H1 (cell line): Measurements from ENCODE around the gene CENPP. TPM values are rescaled to one million over a fixed set of nuclear protein-coding genes. Genes with fewer than 3 reads are reported as not detected.

ENCODE experiments used
- CTCF ChIA-PET: fragments of 300-600 bp; sonication (Branson Sonifier 250); formaldehyde crosslinking; loops from one replicate; lab custom pipeline; 2021; ENCODE audit not compliant: partially characterized antibody; lab: Charles Lee
- POLR2A ChIA-PET: fragments of 300-600 bp; sonication (Branson Sonifier 250); formaldehyde crosslinking; loops from one replicate; lab custom pipeline; 2021; ENCODE audit warnings: inconsistent platforms; ENCODE audit not compliant: partially characterized antibody; lab: Charles Lee
- DNase-seq, 2 experiments: peaks; one replicate each; pipeline versions ENCODE4 v3.0.0 to v3.0.0-alpha.2; 2010 to 2022; ENCODE audit warnings: low spot score in 2 of 2, low read depth in 1 of 2, mixed read lengths in 1 of 2
- FAIRE-seq: peaks from 2 replicates; lab custom pipeline; 2011; peaks lifted over from hg19 to GRCh38; lab: Jason Lieb, UNC
- H2AFZ ChIP-seq: 2 replicates; pipeline ENCODE4 v1.8.1; 2012; ENCODE audit warnings: low read length, inconsistent platforms
- H2AK5ac ChIP-seq: 2 replicates; pipeline ENCODE4 v1.6.1; 2013; ENCODE audit warnings: low read depth, low read length
- H2BK120ac ChIP-seq: replicated peaks from 2 replicates; pipeline ENCODE3; 2013; ENCODE audit warnings: low read depth, low read length, inconsistent platforms
- H2BK12ac ChIP-seq: 2 replicates; pipeline ENCODE4 v1.6.1; 2013; ENCODE audit warnings: low read depth, low read length
- H2BK15ac ChIP-seq: 2 replicates; pipeline ENCODE4 v1.6.1; 2013; ENCODE audit warnings: low read length
- H2BK20ac ChIP-seq: 2 replicates; pipeline ENCODE4 v1.6.1; 2013; ENCODE audit warnings: low read length
- H2BK5ac ChIP-seq: 2 replicates; pipeline ENCODE4 v1.6.1; 2013; ENCODE audit warnings: low read depth, low read length
- H3K14ac ChIP-seq: 2 replicates; pipeline ENCODE4 v1.6.1; 2013; ENCODE audit warnings: inconsistent platforms; ENCODE audit not compliant: insufficient read length
- H3K18ac ChIP-seq: 2 replicates; pipeline ENCODE4 v1.6.1; 2013; ENCODE audit warnings: low read length; ENCODE audit errors: extremely low read depth
- H3K23ac ChIP-seq: 2 replicates; pipeline ENCODE4 v1.6.1; 2013; ENCODE audit warnings: inconsistent platforms; ENCODE audit not compliant: insufficient read length
- H3K23me2 ChIP-seq: 2 replicates; pipeline ENCODE4 v1.6.1; 2013; ENCODE audit warnings: low read depth, low read length
- H3K27ac ChIP-seq: 2 replicates; pipeline ENCODE4 v1.6.1; 2011; ENCODE audit warnings: low read depth, low read length, inconsistent platforms
- H3K27me3 ChIP-seq, 4 experiments: replicated peaks in 1 of 4; 1 replicate in 1 of 4; 2 replicates in 3 of 4; pipeline versions ENCODE4 v1.6.1 to v1.8.1; 2011 to 2013; ENCODE audit warnings: low read length in 3 of 4, mild to moderate bottlenecking in 3 of 4, inconsistent platforms in 2 of 4, mixed read lengths in 2 of 4, moderate library complexity in 1 of 4; ENCODE audit not compliant: control insufficient read depth in 3 of 4, insufficient read depth in 3 of 4; ENCODE audit errors: extremely low read depth in 1 of 4
- H3K36me3 ChIP-seq, 4 experiments: 2 replicates each; pipeline versions ENCODE4 v1.6.1 to v1.8.1; 2011 to 2013; ENCODE audit warnings: mild to moderate bottlenecking in 4 of 4, low read length in 3 of 4, moderate library complexity in 2 of 4, control low read depth in 1 of 4, inconsistent platforms in 1 of 4; ENCODE audit not compliant: insufficient read depth in 4 of 4, control insufficient read depth in 2 of 4
- H3K4ac ChIP-seq: replicated peaks from 2 replicates; pipeline ENCODE3; 2013; ENCODE audit warnings: low read length, low read depth, mixed read lengths, inconsistent platforms; ENCODE audit not compliant: insufficient read length
- H3K4me1 ChIP-seq, 4 experiments: replicated peaks in 1 of 4; 1 replicate in 1 of 4; 2 replicates in 3 of 4; pipeline versions ENCODE4 v1.6.1 to v1.8.1; 2011 to 2013; ENCODE audit warnings: low read length in 3 of 4, inconsistent platforms in 2 of 4, mixed read lengths in 1 of 4; ENCODE audit not compliant: insufficient read depth in 4 of 4, control insufficient read depth in 3 of 4
- H3K4me2 ChIP-seq, 2 experiments: 2 replicates each; pipeline versions ENCODE4 v1.6.1 to v1.8.1; 2011 to 2013; ENCODE audit warnings: low read depth in 2 of 2, low read length in 2 of 2, control low read depth in 1 of 2, inconsistent platforms in 1 of 2, mild to moderate bottlenecking in 1 of 2; ENCODE audit not compliant: insufficient read depth in 1 of 2
- H3K4me3 ChIP-seq, 4 experiments: fragments of 200-600, 300-600 bp in 1 of 4; sonication (generic), shearing (Covaris generic), sonication (Bioruptor Twin) in 1 of 4; 2 replicates each; pipeline versions ENCODE4 v1.5.1 to v1.8.1; 2011 to 2016; ENCODE audit warnings: low read length in 4 of 4, low read depth in 3 of 4, control low read depth in 2 of 4, inconsistent platforms in 2 of 4, mild to moderate bottlenecking in 2 of 4, mixed read lengths in 1 of 4, moderate library complexity in 1 of 4; ENCODE audit not compliant: insufficient read depth in 2 of 4; ENCODE audit errors: extremely low read depth in 1 of 4
- H3K56ac ChIP-seq: replicated peaks from 2 replicates; pipeline ENCODE3; 2013; ENCODE audit warnings: low read depth, mild to moderate bottlenecking, mixed read lengths, low read length, inconsistent platforms; ENCODE audit not compliant: insufficient read length
- H3K79me1 ChIP-seq: 2 replicates; pipeline ENCODE4 v1.6.1; 2013; ENCODE audit warnings: low read depth, low read length, control low read depth
- H3K79me2 ChIP-seq, 2 experiments: 2 replicates each; pipeline versions ENCODE4 v1.6.1 to v1.8.1; 2012 to 2013; ENCODE audit warnings: low read length in 2 of 2, mild to moderate bottlenecking in 2 of 2, inconsistent platforms in 1 of 2; ENCODE audit not compliant: insufficient read depth in 2 of 2, control insufficient read depth in 1 of 2
- H3K9ac ChIP-seq, 4 experiments: replicated peaks in 1 of 4; 1 replicate in 1 of 4; 2 replicates in 3 of 4; pipeline versions ENCODE4 v1.6.1 to v1.8.1; 2011 to 2013; ENCODE audit warnings: low read depth in 3 of 4, low read length in 3 of 4, control low read depth in 2 of 4, mild to moderate bottlenecking in 2 of 4, moderate library complexity in 2 of 4, inconsistent platforms in 1 of 4; ENCODE audit errors: extremely low read depth in 1 of 4
- H3K9me3 ChIP-seq, 2 experiments: 2 replicates each; pipeline versions ENCODE4 v1.6.1 to v1.8.1; 2012 to 2013; ENCODE audit warnings: mild to moderate bottlenecking in 2 of 2, moderate library complexity in 2 of 2, control low read depth in 1 of 2, inconsistent platforms in 1 of 2, low read depth in 1 of 2, low read length in 1 of 2, mixed read lengths in 1 of 2; ENCODE audit not compliant: insufficient read depth in 2 of 2
- H4K20me1 ChIP-seq, 2 experiments: replicated peaks in 1 of 2; 2 replicates each; pipeline versions ENCODE3 to v1.8.1; 2011 to 2013; ENCODE audit warnings: inconsistent platforms in 2 of 2, low read length in 2 of 2, mild to moderate bottlenecking in 1 of 2; ENCODE audit not compliant: insufficient read depth in 2 of 2, control insufficient read depth in 1 of 2
- H4K5ac ChIP-seq: 2 replicates; pipeline ENCODE4 v1.6.1; 2013; ENCODE audit warnings: low read length, low read depth, mixed read lengths, inconsistent platforms; ENCODE audit not compliant: insufficient read length
- H4K8ac ChIP-seq: 2 replicates; pipeline ENCODE4 v1.8.0; 2013; ENCODE audit warnings: mild to moderate bottlenecking, moderate library complexity, low read length, inconsistent platforms; ENCODE audit not compliant: insufficient read depth; ENCODE audit errors: extremely low read depth
- H4K91ac ChIP-seq: replicated peaks from 2 replicates; pipeline ENCODE3; 2013; ENCODE audit warnings: low read length, mixed read lengths, inconsistent platforms; ENCODE audit not compliant: insufficient read length
- CBX5 ChIP-seq: fragments of 300-800, 300-1000 bp; sonication (generic); IDR thresholded peaks from 2 replicates; pipeline ENCODE4 v1.7.1; 2016; ENCODE audit warnings: antibody characterized with exemption, low read length, low read depth
- EGR1 ChIP-seq: IDR thresholded peaks from 2 replicates; pipeline ENCODE4 v1.6.1; 2011; ENCODE audit warnings: low read depth, low read length, borderline replicate concordance
- KDM1A ChIP-seq: fragments of 200-600, 300-600 bp; sonication (generic); IDR thresholded peaks from 2 replicates; pipeline ENCODE4 v1.7.1; 2016; ENCODE audit warnings: mild to moderate bottlenecking, low read length, borderline replicate concordance
- SIN3A ChIP-seq, 2 experiments: IDR thresholded peaks in 1 of 2; conservative IDR thresholded peaks in 1 of 2; 2 replicates each; pipeline ENCODE4 v1.6.1; 2011 to 2012; ENCODE audit warnings: low read length in 2 of 2, improper control_type of control experiment in 1 of 2, low read depth in 1 of 2, mild to moderate bottlenecking in 1 of 2
- SRF ChIP-seq: IDR thresholded peaks from 2 replicates; pipeline ENCODE4 v1.6.1; 2011; ENCODE audit warnings: mild to moderate bottlenecking, low read depth, low read length, moderate library complexity
- TBP ChIP-seq: IDR thresholded peaks from 2 replicates; pipeline ENCODE4 v1.6.1; 2011; ENCODE audit warnings: low read depth, low read length, improper control_type of control experiment
- TEAD4 ChIP-seq: IDR thresholded peaks from 2 replicates; pipeline ENCODE4 v1.6.1; 2012; ENCODE audit warnings: low read depth, low read length, inconsistent platforms, mixed read lengths
- YY1 ChIP-seq: IDR thresholded peaks from 2 replicates; pipeline ENCODE4 v1.6.1; 2011; ENCODE audit warnings: low read depth, mild to moderate bottlenecking, low read length
- ZNF274 ChIP-seq: IDR thresholded peaks from 2 replicates; pipeline ENCODE4 v1.7.0; 2012; ENCODE audit warnings: low read length, borderline replicate concordance; ENCODE audit errors: extremely low read depth
- WGBS, 2 experiments: shearing (Covaris generic) in 1 of 2; methylation state at CpG; one replicate each; pipeline versions ENCODE4 v1.1.6 to v1.1.7; 2013 to 2015; ENCODE audit warnings: low lambda C conversion rate in 2 of 2, mixed read lengths in 2 of 2, inconsistent platforms in 1 of 2, low coverage in 1 of 2, missing lambda C conversion rate in 1 of 2; ENCODE audit not compliant: insufficient replicate concordance in 2 of 2, insufficient coverage in 1 of 2, insufficient read length in 1 of 2; ENCODE audit errors: extremely low coverage in 1 of 2, missing lambda C conversion rate in 1 of 2; 5-methylcytosine and 5-hydroxymethylcytosine counted together
- polyA plus RNA-seq, 7 experiments: library from polyadenylated mRNA; depleted of rRNA in 3 of 7; stranded (reverse) in 5 of 7; unstranded in 2 of 7; fragments of >200 nt in 5 of 7; fragments of 200-250 nt in 2 of 7; gene quantifications; 1 replicate in 5 of 7; 2 replicates in 1 of 7; 4 replicates in 1 of 7; pipeline versions ENCODE4 v1.2.1 to v1.2.3, GENCODE V29; 2011 to 2013; ENCODE audit warnings: missing spikeins in 2 of 7, mixed read lengths in 2 of 7
- total RNA-seq: library from RNA; stranded (reverse); fragmentation: NEBNext Ultra II Directional; extraction: Animal tissue kit (Norgen Biotek cat#: 25700); gene quantifications from 2 replicates; pipeline ENCODE4 v1.2.1, GENCODE V29; 2021

The CENPP gene
- total and polyA plus RNA-seq, 2 of the 8 experiments (the other 6 are each of a cell fraction or from before 2014, with no cell fraction given): 2.7 to 10.8 TPM

DNA sequence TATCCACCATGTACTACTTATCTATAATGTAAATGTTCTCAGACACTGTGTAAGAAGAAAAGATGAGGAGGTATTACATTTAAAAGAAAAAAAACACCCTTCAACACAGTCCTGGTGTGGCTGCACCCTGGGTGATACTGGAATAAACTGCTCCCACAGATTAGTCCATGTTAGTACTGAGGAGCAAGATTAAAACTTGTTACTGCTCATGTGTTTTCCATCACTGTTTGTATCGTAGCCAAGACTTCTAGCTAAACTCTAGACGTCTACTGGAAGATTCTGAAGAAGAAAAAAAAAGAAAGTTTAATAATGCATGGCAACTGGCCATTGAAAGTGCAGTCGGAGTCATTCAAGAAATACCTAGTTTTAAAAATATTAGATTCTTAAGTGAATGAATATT is 156.6 kb downstream of the CENPP start, which contains the start of gene ASPN:
Gene ASPN, minus strand, starts transcription at position 178 of the 400 bp plus-strand sequence.
- no peak within 1 kb of the TSS for H2AFZ ChIP-seq
- no peaks in the 10 kb centered on the region for H3K9me3 ChIP-seq
- H3K79me2 ChIP-seq: no peaks in the 10 kb centered on the region
- no peaks in the 10 kb centered on the region for H3K23me2 ChIP-seq
- CTCF ChIA-PET: interaction anchor here (0.7 to 1.3 kb wide), 2 partner anchors 20 to 57 kb away, joined by 5 to 7 read pairs; no protein-coding TSS in a partner anchor
- H2BK15ac ChIP-seq: no peak within 1 kb of the TSS
- TF ChIP-seq YY1 (no peak), TEAD4 (no peak), ZNF274 (no peak), SRF (no peak), KDM1A (no peak), EGR1 (no peak), SIN3A (conservative IDR thresholded peaks at IDR 0.05 in 1 of 2, IDR thresholded peaks at IDR 0.05 in 1 of 2; ENCODE audit: low read depth in 1 of 2, low read length in 2 of 2) (no peak), TBP (no peak), CBX5 (no peak)
- no peak within 1 kb of the TSS for H4K91ac ChIP-seq
- H3K18ac ChIP-seq: no peak within 1 kb of the TSS
- H4K5ac ChIP-seq: no peak within 1 kb of the TSS
- H2BK20ac ChIP-seq: no peak within 1 kb of the TSS
- H3K9ac ChIP-seq: no peak within 1 kb of the TSS
- FAIRE-seq (no peak), DNase-seq (no peak)
- WGBS, 2 experiments: 94% methylated on average over 3 of the region's 3 CpGs; no CpG with 5 or more reads in 1 of the 2 experiments
- no peaks in the 10 kb centered on the region for H4K20me1 ChIP-seq
- no peak within 1 kb of the TSS for H2BK12ac ChIP-seq
- H3K56ac ChIP-seq: no peak within 1 kb of the TSS
- no peaks in the 10 kb centered on the region; the same call in 1 of the 2 replicates for H3K79me1 ChIP-seq
- no peak within 1 kb of the TSS for H3K23ac ChIP-seq
- H3K14ac ChIP-seq: no peak within 1 kb of the TSS
- peaks cover 0 to 7% (median 2%) of the 10 kb centered on the region in 4 experiments; a peak in 3 of 7 replicates for H3K4me1 ChIP-seq
- H2AK5ac ChIP-seq: no peak within 1 kb of the TSS
- H3K27me3 ChIP-seq: no peaks in the 10 kb centered on the region
- H3K27ac ChIP-seq: no peak within 1 kb of the TSS
- no peak within 1 kb of the TSS for H4K8ac ChIP-seq
- H3K36me3 ChIP-seq: no peaks in the 10 kb centered on the region
- H2BK5ac ChIP-seq: no peak within 1 kb of the TSS
- POLR2A ChIA-PET: no interaction called here
- no peak within 1 kb of the TSS for H3K4me2 ChIP-seq
- no peak within 1 kb of the TSS for H3K4me3 ChIP-seq
- no peak within 1 kb of the TSS for H2BK120ac ChIP-seq
- no peak within 1 kb of the TSS for H3K4ac ChIP-seq
